Ishikawa (cell line): ENCODE results near the gene DERA.

ENCODE experiments used
- CEBPB ChIP-seq: IDR thresholded peaks from 2 replicates; pipeline ENCODE4 v1.6.1; 2012
- CREB1 ChIP-seq: IDR thresholded peaks from 2 replicates; pipeline ENCODE4 v1.6.1; 2012; ENCODE audit warnings: low read depth
- EGR1 ChIP-seq: IDR thresholded peaks from 2 replicates; pipeline ENCODE4 v1.6.1; 2012
- MAX ChIP-seq: IDR thresholded peaks from 2 replicates; pipeline ENCODE4 v1.6.1; 2012
- NFIC ChIP-seq: IDR thresholded peaks from 2 replicates; pipeline ENCODE4 v1.6.1; 2012
- RAD21 ChIP-seq: IDR thresholded peaks from 2 replicates; pipeline ENCODE4 v1.6.1; 2012; ENCODE audit warnings: low read depth
- TAF1 ChIP-seq: IDR thresholded peaks from 2 replicates; pipeline ENCODE4 v1.6.1; 2012; ENCODE audit warnings: low read depth, mild to moderate bottlenecking
- TEAD4 ChIP-seq: IDR thresholded peaks from 2 replicates; pipeline ENCODE4 v1.6.1; 2012
- YY1 ChIP-seq: IDR thresholded peaks from 2 replicates; pipeline ENCODE4 v1.6.1; 2012; ENCODE audit warnings: low read depth
- ZBTB7A ChIP-seq: IDR thresholded peaks from 2 replicates; pipeline ENCODE4 v1.6.1; 2012; ENCODE audit warnings: low read depth
- TF ChIP-seq, protein P1 (sequence below): IDR thresholded peaks from 2 replicates; pipeline ENCODE4 v1.6.1; 2012; ENCODE audit warnings: low read depth, mild to moderate bottlenecking
- TF ChIP-seq, protein P2 (sequence below): IDR thresholded peaks from 2 replicates; pipeline ENCODE4 v1.6.1; 2012

DNA sequence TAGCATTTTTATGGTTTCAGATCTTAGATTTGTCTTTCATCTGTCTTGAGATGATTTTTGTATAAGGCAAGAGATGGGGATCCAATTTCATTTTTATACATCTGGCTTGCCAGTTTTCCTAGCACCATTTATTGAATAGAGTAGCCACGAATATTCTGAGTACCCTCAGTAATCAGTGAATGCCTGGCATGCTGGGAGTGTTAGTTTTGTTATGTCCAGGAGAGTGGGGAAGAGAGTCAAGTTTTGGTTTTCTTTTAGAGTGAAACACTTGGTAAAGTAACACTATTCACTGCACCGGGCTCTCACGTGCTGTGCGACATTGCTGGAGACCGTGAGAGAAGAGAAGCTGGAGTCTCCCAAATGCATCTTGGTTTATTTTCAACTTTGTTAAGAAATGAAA is 31.3 kb downstream of the DERA start:
- TF ChIP-seq MAX (no peak), RAD21 (no peak), EGR1 (no peak), NFIC (no peak), YY1 (no peak), ZBTB7A (no peak), TAF1 (no peak), CEBPB (no peak), TEAD4 (no peak), CREB1 (no peak)
- TF ChIP-seq, protein P1, sequence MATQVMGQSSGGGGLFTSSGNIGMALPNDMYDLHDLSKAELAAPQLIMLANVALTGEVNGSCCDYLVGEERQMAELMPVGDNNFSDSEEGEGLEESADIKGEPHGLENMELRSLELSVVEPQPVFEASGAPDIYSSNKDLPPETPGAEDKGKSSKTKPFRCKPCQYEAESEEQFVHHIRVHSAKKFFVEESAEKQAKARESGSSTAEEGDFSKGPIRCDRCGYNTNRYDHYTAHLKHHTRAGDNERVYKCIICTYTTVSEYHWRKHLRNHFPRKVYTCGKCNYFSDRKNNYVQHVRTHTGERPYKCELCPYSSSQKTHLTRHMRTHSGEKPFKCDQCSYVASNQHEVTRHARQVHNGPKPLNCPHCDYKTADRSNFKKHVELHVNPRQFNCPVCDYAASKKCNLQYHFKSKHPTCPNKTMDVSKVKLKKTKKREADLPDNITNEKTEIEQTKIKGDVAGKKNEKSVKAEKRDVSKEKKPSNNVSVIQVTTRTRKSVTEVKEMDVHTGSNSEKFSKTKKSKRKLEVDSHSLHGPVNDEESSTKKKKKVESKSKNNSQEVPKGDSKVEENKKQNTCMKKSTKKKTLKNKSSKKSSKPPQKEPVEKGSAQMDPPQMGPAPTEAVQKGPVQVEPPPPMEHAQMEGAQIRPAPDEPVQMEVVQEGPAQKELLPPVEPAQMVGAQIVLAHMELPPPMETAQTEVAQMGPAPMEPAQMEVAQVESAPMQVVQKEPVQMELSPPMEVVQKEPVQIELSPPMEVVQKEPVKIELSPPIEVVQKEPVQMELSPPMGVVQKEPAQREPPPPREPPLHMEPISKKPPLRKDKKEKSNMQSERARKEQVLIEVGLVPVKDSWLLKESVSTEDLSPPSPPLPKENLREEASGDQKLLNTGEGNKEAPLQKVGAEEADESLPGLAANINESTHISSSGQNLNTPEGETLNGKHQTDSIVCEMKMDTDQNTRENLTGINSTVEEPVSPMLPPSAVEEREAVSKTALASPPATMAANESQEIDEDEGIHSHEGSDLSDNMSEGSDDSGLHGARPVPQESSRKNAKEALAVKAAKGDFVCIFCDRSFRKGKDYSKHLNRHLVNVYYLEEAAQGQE = no peak
- TF ChIP-seq, protein P2, sequence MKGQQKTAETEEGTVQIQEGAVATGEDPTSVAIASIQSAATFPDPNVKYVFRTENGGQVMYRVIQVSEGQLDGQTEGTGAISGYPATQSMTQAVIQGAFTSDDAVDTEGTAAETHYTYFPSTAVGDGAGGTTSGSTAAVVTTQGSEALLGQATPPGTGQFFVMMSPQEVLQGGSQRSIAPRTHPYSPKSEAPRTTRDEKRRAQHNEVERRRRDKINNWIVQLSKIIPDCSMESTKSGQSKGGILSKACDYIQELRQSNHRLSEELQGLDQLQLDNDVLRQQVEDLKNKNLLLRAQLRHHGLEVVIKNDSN = no peak
